Neural cell (in vitro differentiated cells): ENCODE measurements around the gene SMAD5. TPM values are rescaled to one million over a fixed set of nuclear protein-coding genes. Genes with fewer than 3 reads are reported as not detected.

Experiments
- H2AFZ ChIP-seq: fragments of 200-600, 300-800 bp; sonication (generic), shearing (Covaris generic); 2 replicates; pipeline ENCODE4 v1.6.0; 2014; ENCODE audit warnings: low read depth, mild to moderate bottlenecking, antibody characterized with exemption, low read length, moderate library complexity
- H3F3A ChIP-seq: fragments of 200-600 bp; shearing (Covaris generic); 2 replicates; pipeline ENCODE4 v1.6.1; 2016; ENCODE audit warnings: mild to moderate bottlenecking, moderate library complexity, mixed read lengths, antibody characterized with exemption, low read length; ENCODE audit not compliant: insufficient read depth, poor library complexity, severe bottlenecking
- H3K27ac ChIP-seq: fragments of 200-600, 300-800 bp; sonication (generic), shearing (Covaris generic); 2 replicates; pipeline ENCODE4 v1.5.1; 2014; ENCODE audit warnings: mild to moderate bottlenecking, low read length, moderate library complexity
- H3K27me3 ChIP-seq: fragments of 300-800, 200-600 bp; sonication (generic), shearing (Covaris generic); 2 replicates; pipeline ENCODE4 v1.6.0; 2014; ENCODE audit warnings: mild to moderate bottlenecking, low read depth, low read length, moderate library complexity; ENCODE audit not compliant: insufficient read depth
- H3K36me3 ChIP-seq: fragments of 300-800, 200-600 bp; sonication (generic), shearing (Covaris generic); 2 replicates; pipeline ENCODE4 v1.5.1; 2014; ENCODE audit warnings: mild to moderate bottlenecking, antibody characterized with exemption, low read length, moderate library complexity; ENCODE audit not compliant: insufficient read depth
- H3K4me2 ChIP-seq: fragments of 300-800, 200-600 bp; sonication (generic), shearing (Covaris generic); 2 replicates; pipeline ENCODE4 v1.6.0; 2014; ENCODE audit warnings: mild to moderate bottlenecking, low read length
- H3K4me3 ChIP-seq: fragments of 300-800, 200-600 bp; sonication (generic), shearing (Covaris generic); 2 replicates; pipeline ENCODE4 v1.5.1; 2014; ENCODE audit warnings: mild to moderate bottlenecking, low read length, moderate library complexity
- H3K79me2 ChIP-seq: fragments of 200-600 bp; shearing (Covaris generic); replicated peaks from 2 replicates; pipeline ENCODE4 v1.6.0; 2014; ENCODE audit warnings: mild to moderate bottlenecking, low read length, moderate library complexity; ENCODE audit not compliant: insufficient read depth
- H3K9ac ChIP-seq: fragments of 300-800, 200-600 bp; sonication (generic), shearing (Covaris generic); 2 replicates; pipeline ENCODE4 v1.6.1; 2016; ENCODE audit warnings: mild to moderate bottlenecking, low read length, mixed read lengths
- H3K9me2 ChIP-seq: fragments of 200-600 bp; shearing (Covaris generic); 2 replicates; pipeline ENCODE4 v1.6.1; 2016; ENCODE audit warnings: mild to moderate bottlenecking, low read length, mixed read lengths; ENCODE audit not compliant: insufficient read depth
- H3K9me3 ChIP-seq: fragments of 200-600, 300-800 bp; sonication (generic), shearing (Covaris generic); 2 replicates; pipeline ENCODE4 v1.6.1; 2016; ENCODE audit warnings: mild to moderate bottlenecking, mixed run types, low read length, moderate library complexity, mixed read lengths
- H4K20me1 ChIP-seq: fragments of 200-600 bp; shearing (Covaris generic); 2 replicates; pipeline ENCODE4 v1.6.1; 2016; ENCODE audit warnings: mild to moderate bottlenecking, mixed run types; ENCODE audit not compliant: insufficient read depth
- EP300 ChIP-seq: fragments of 450-650 bp; conservative IDR thresholded peaks from 2 replicates; pipeline ENCODE4 v1.6.1; 2014; ENCODE audit warnings: antibody characterized with exemption, mild to moderate bottlenecking, moderate library complexity; ENCODE audit not compliant: poor library complexity, severe bottlenecking
- EZH2 ChIP-seq: fragments of 200-600, 300-800 bp; shearing (Covaris generic), sonication (generic); IDR thresholded peaks from 2 replicates; pipeline ENCODE4 v1.6.1; 2014; ENCODE audit warnings: antibody characterized with exemption, low read length, borderline replicate concordance, mild to moderate bottlenecking; ENCODE audit not compliant: insufficient read depth, poor library complexity, severe bottlenecking
- MXI1 ChIP-seq: fragments of 450-650 bp; conservative IDR thresholded peaks from 2 replicates; pipeline ENCODE4 v1.6.1; 2014; ENCODE audit warnings: antibody characterized with exemption, mild to moderate bottlenecking; ENCODE audit not compliant: poor library complexity, severe bottlenecking
- POLR2AphosphoS5 ChIP-seq: IDR thresholded peaks from 2 replicates; pipeline ENCODE4 v1.6.1; 2012
- RAD21 ChIP-seq: fragments of 450-650 bp; conservative IDR thresholded peaks from 2 replicates; pipeline ENCODE4 v1.6.1; 2014; ENCODE audit warnings: antibody characterized with exemption, mild to moderate bottlenecking, moderate library complexity
- REST ChIP-seq: IDR thresholded peaks from 2 replicates; pipeline ENCODE4 v1.6.1; 2012; ENCODE audit warnings: borderline replicate concordance
- SMC3 ChIP-seq: fragments of 450-650 bp; conservative IDR thresholded peaks from 2 replicates; pipeline ENCODE4 v1.6.1; 2014; ENCODE audit warnings: antibody characterized with exemption, mild to moderate bottlenecking, moderate library complexity; ENCODE audit not compliant: poor library complexity
- TAF1 ChIP-seq: IDR thresholded peaks from 2 replicates; pipeline ENCODE4 v1.6.1; 2012; ENCODE audit warnings: low read depth
- polyA plus RNA-seq: library from polyadenylated mRNA; depleted of rRNA; stranded (reverse); fragments of >200 nt; gene quantifications from 2 replicates; pipeline ENCODE4 v1.2.3, GENCODE V29; 2014
- TF ChIP-seq, protein P1 (sequence below): fragments of 450-650 bp; IDR thresholded peaks from 2 replicates; pipeline ENCODE4 v1.5.1; 2014; ENCODE audit warnings: antibody characterized with exemption, mild to moderate bottlenecking, moderate library complexity; ENCODE audit not compliant: poor library complexity, severe bottlenecking

Gene SMAD5
- polyA plus RNA-seq, 1 donor from 2014 or later = 26.3 TPM

- Histone ChIP-seq H3K4me3 (no peak overlapping the region), H3K9me3 (no peaks in the 10 kb centered on the region), H4K20me1 (no peaks in the 10 kb centered on the region), H3K4me2 (no peak overlapping the region), H3K27ac (no peak overlapping the region), H3K9ac (no peak overlapping the region), H3K79me2 (no peaks in the 10 kb centered on the region), H3K9me2 (no peaks in the 10 kb centered on the region), H2AFZ (no peak overlapping the region), H3F3A (no peaks in the 10 kb centered on the region), H3K27me3 (peaks cover 15% of the 10 kb centered on the region), H3K36me3 (no peaks in the 10 kb centered on the region)
- TF ChIP-seq EZH2 = no peak
- no peak for TF ChIP-seq SMC3
- no peak for TF ChIP-seq TAF1
- TF ChIP-seq, protein P1, sequence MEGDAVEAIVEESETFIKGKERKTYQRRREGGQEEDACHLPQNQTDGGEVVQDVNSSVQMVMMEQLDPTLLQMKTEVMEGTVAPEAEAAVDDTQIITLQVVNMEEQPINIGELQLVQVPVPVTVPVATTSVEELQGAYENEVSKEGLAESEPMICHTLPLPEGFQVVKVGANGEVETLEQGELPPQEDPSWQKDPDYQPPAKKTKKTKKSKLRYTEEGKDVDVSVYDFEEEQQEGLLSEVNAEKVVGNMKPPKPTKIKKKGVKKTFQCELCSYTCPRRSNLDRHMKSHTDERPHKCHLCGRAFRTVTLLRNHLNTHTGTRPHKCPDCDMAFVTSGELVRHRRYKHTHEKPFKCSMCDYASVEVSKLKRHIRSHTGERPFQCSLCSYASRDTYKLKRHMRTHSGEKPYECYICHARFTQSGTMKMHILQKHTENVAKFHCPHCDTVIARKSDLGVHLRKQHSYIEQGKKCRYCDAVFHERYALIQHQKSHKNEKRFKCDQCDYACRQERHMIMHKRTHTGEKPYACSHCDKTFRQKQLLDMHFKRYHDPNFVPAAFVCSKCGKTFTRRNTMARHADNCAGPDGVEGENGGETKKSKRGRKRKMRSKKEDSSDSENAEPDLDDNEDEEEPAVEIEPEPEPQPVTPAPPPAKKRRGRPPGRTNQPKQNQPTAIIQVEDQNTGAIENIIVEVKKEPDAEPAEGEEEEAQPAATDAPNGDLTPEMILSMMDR = no peak
- TF ChIP-seq RAD21 = no peak
- no peak for TF ChIP-seq POLR2AphosphoS5
- no peak for TF ChIP-seq MXI1
- TF ChIP-seq EP300 = no peak
- TF ChIP-seq REST = no peak
These were observed 65.0 kb downstream of the SMAD5 start for GRCh38 chr5:136197462-136198142.

DNA sequence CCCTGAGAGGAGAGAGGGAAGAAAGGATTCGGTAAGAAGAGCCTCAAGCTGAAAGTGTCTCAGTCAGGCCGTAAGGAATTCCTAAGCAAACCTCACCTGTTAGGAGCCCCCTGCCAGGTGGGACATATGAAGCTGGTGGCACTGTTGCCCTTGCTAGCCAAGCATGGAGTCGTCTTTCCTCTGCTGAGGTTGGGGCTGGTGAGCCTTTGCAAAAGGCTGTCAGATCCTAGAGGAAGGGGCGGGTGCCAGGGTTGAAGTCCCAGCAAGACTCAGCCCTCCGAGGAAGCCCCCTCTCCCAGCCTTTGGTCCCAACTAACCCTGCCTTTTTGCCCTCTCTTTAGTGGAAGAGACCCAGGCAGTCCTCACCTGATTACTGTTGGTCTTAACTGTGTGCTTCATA, 65.8 kb downstream of the SMAD5 start:
- no peak overlapping the region for H3K4me3 ChIP-seq
- H3K9me2 ChIP-seq = no peaks in the 10 kb centered on the region
- H3K9ac ChIP-seq = no peak overlapping the region
- H3F3A ChIP-seq = no peaks in the 10 kb centered on the region
- H3K27me3 ChIP-seq = peaks cover 7% of the 10 kb centered on the region
- H3K9me3 ChIP-seq = no peaks in the 10 kb centered on the region
- no peaks in the 10 kb centered on the region for H3K79me2 ChIP-seq
- H2AFZ ChIP-seq = no peak overlapping the region
- H3K36me3 ChIP-seq = no peaks in the 10 kb centered on the region
- H3K4me2 ChIP-seq = no peak overlapping the region
- no peak overlapping the region for H3K27ac ChIP-seq
- no peak for TF ChIP-seq EZH2
- no peak for TF ChIP-seq EP300
- no peak for TF ChIP-seq MXI1
- no peak for TF ChIP-seq REST
- no peak for TF ChIP-seq SMC3
- no peak for TF ChIP-seq POLR2AphosphoS5
- no peak for TF ChIP-seq RAD21
- TF ChIP-seq TAF1 = no peak
- TF ChIP-seq, protein P1 = no peak
- no peaks in the 10 kb centered on the region for H4K20me1 ChIP-seq
